HG03025 (cell line): Measurements from ENCODE around the gene DUOX1.
"Not testable (repeated sequence)": the region's sequence is repeated elsewhere in the genome, so short reads cannot be mapped to it uniquely, and the experiment has no call there.

Source experiments
- ATAC-seq: cut with Tn5 transposase; IDR thresholded peaks from one replicate; pipeline ENCODE4 v1.9.1; 2021; ENCODE audit warnings: mild to moderate bottlenecking, moderate library complexity; ENCODE audit not compliant: unreplicated experiment, low FRiP score

The DUOX1 gene

DNA sequence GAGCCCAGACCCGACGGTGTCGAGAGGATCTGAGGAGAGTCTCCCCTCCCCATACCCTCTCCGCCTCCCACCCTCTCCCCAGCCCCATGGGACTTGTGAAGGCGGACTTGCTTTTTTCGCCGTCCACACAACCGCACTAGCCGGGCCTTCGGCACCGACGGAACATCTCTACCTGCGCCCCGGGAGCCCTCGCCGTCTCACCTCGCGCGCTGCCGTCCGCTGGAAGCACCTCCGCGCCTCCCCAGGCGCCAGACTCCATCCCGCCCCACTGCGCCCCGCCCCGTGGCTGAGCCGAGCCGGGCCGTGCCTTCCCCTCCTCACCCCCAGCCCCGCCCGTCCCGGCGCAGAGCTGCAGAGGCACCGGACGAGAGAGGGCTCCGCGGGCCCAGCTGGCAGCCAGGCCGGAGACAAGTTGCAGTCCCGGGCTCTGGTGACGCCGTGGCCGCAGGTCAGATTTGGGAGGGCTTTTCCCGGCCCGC lies at the start of gene DUOX1, which contains the start of gene DUOXA1:
Gene DUOX1 (plus strand): TSS at position 344 of the 479 bp plus-strand sequence. CDS start 1,973 bp downstream, outside the sequence.
Gene DUOXA1 (minus strand): TSS at position 229 of the 479 bp plus-strand sequence. CDS start 6,865 bp downstream, outside the sequence.
- no peak for ATAC-seq

DNA sequence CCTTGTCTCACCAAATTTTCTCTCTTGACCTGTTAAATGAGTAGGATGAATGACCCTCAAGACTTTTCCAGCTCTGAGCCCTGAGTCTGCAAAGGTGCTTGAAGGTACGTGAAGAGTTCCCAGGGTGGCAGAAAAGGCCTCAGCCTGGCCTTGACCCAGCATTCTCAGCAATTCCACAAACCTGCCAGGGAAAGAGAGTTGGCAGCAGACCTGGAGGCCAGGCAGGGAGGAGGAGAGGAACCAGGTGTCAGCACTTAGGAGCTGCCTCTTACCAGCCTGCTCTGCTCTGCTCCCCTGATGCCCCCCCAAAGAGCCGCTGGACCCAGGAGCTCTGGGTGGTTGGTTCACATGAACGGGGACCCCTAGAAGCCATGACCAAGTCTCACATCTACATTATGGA lies 49.2 kb upstream of the DUOX1 start:
- ATAC-seq: not testable (repeated sequence)

DNA sequence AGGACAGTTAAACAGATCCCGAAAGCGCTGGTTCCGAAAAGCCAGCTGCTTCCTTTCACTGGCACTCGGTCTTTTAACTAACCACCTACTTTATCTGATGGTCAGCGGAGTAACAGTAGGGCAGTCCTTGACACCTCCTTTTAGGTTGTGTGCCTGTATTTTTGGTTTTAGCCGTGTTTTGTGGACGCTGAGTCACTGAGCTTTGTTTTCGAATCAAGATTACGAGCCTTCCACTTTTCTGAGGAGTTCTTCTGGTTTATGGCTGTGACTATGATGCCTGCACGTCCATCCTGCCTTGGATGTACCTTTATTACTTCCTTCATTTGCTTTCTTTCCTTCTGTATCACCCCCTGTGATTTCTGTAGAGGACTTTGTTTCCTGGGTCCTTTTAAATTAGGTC lies 47.4 kb upstream of the DUOX1 start:
- not testable (repeated sequence) for ATAC-seq

DNA sequence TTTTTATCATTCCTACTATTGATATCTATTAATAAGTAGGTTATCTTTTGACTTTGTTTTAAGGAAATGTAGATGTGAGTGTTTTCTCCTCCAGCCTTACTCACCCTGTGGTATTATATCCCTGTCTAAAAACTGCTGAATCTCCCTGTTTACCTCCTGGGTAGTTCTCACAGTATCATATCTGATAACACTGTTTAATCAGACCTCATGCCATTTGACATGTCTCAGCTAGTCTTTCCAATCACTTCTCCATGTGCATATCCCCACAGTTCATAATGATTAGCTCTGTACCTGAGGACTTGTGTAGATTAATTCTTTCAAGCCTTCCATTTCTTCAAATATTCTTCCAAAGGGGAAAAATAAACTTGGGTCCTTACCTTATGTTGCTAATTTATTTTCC lies 46.6 kb upstream of the DUOX1 start:
- no peak for ATAC-seq

DNA sequence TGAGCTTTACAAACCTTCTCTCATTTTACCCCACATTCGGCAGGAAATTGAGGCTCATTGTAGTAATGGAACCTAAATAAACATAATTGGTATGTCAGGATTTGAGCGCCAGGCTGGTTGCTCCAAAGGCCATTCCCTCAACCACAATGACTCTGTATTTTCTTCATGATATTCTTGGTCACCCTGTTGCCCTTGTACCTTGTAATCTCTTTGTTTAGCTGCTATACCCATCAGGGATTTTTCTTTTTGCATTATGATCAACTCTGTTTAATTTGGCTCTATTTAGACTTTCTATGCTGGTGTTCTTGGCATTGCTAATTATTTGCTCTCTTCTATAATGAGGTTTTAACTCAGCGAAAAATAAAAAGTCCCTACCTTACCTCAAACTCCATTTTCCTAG lies 45.6 kb upstream of the DUOX1 start:
- ATAC-seq: no peak

DNA sequence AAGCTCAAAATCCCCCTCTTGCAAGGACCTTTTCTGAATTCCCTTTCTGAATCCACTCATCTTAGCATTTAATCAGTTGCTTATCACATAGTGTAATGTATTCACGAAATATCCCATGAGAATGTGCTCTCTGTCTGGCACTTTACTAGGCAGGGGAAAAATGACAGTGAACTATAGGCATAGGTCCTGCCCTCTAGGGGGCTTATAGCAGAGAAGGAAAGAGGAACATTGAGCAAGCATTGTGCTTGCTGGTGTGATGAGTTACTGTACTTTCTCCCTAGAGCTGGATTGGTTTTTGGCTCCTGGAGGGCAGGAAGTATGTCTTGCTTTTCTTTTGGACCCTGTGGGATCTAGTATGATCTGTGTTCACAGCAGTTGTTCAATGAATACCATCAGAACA lies 42.3 kb upstream of the DUOX1 start:
- no peak for ATAC-seq

DNA sequence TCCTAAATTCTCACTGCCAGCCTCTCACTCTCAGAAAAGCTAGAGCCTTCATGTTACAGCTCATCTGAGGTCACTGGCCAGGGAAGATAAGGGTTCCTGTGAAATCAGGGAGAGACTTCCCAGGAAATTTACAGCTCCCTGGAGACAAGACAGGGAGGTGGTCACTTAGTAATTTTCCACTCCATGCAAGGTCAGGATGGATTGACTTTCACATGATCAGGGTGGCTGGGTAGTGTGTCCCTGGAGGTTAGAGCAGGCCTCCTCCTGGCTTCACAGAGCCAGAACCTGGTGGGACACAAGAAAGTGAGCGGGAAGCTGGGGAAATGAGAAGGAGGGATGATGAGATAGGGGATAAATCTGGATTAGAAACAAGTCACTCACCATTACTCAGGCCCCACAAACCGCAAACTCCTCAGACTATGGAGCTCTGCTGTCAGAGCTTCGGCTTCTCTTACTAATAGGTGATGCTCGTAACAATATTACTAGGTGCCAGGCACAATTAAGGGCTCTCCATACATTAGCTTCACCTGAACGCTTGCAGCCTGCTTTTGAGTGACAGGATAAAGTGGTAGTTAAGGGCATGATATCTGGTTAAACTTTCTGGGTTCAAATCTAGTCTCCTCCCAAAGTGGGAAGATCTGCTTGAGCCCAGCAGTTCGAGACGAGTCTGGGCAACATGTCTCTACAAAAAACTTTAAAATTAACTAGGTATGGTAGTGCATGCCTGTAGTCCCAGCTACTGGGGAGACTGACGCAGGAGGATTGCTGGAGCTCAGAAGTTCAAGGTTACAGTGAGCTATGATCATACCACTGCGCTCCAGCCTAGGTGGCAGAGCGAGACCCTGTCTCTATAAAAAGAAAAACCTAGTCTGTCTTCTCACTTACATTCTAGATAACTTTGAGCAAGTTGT lies 40.7 kb upstream of the DUOX1 start:
- no peak for ATAC-seq

DNA sequence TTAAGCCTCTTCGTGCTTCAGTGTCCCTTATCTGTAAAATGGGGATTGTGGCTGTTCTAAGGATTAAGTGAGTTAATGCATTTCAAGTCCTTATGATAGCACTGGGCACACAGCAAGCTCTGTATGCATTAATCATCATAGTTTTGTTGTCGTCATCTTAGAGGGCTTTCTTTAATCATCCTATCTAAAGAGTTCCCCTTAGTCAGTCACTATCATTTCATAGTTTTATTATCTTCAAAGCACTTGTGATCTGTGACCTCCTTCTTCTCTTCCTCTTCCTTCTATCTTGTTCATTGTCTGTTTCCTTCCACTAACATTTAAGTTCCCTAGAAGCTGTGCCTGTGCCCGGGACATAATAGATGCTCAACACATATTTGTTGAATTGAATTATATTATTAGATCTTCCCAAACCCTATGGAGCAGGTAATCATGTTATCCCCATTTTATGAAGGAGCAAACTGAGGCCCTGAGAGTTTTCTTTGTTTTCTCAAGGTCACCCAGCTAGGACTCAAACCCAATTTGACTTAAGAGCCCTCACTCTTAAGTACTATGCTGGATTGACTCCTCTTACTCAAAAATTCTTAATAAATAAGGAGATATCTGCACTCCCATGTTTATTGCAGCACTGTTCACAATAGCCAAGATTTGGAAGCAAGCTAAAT lies 40.0 kb upstream of the DUOX1 start:
- ATAC-seq: no peak

DNA sequence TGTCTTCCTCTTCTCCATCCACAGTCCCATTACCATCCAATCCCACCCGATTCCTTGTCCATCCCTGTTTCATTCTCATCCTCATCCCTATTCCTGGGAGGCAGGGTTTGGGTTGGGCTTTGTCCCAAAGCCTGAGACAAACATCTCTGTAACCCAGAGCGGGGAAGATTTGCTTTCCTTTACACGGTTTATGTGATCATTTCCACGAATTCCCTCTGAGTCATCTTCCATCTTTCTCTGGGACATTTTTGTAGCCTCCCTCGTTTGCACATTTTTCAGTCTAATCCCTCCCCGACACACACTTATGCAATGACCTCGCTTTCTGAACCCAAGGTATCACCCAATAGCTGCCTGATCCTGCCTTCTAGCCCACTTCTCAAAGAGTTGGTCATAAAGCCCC lies 38.6 kb upstream of the DUOX1 start:
- no peak for ATAC-seq

DNA sequence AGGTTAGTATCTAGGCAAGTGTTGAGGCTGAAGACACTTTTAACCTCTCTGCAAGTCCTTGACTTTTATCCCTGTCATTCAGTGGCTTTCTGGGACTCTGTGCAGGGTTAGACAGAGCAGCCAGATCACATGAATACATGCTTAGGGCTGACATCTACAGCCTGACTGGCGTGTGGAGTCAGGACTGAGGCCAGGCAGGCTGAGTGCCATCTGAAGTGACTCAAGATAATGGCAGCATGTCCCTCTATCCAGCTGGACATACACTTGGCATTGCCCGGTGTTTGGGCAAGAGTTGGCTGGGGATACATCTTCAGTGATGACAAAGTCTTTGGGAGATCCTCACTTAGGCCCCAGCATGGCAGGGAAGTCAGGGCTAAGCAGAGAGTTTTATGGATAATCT lies 38.2 kb upstream of the DUOX1 start:
- ATAC-seq: no peak

DNA sequence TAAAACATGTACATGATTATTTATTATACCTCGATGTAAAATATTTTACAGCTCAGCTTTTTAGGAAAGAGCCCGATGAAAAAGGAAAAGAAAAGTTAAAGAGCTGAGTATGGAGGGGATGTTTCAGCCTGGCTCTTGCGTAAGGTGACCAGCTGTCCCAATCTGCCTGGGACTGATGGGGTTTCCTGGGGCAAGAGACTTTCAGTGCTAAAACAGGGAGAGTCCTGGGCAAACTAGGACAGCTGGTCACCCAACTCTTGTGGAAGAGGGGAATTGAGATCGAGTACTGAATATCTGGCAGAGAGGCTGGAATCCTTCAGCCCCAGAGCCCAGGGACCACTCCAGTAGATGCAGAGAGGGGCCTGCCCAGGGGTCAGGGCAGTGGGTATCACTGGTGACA lies 36.8 kb upstream of the DUOX1 start:
- ATAC-seq: no peak

DNA sequence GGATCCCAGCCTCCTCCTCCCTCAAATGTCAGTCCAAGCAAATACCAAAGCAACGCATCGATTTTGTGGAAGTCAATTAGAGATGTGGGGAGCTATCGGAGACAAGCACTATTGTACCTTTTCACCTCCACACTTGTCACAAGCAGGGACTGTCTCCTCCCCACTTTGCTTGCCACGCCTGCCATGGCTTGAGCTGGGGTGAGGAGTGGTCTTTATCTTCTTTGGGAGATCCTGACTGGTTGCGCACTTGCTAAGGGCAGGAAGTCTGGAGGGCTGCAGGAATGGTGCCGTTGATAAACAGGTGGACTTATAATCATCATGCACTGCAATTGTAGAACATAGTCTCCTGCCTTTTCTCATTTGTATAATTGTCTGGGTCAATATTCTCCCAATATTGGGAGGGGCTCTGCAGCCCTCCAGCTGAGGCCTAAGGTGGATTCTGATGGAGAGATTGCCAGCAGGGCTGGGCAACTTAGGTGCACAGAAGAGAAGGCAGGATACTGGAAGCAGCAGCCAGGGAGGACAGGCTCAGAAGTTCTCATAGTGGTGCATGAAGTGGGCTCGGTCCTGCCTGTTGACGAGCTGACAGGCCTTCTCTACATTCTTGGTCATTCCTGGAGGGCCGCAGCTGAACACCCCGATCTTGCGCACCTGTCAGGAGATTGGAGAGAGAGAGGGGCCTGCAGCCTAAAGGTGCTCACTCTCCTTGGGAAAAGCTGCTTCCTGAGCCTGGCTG lies 36.0 kb upstream of the DUOX1 start:
- no peak for ATAC-seq

DNA sequence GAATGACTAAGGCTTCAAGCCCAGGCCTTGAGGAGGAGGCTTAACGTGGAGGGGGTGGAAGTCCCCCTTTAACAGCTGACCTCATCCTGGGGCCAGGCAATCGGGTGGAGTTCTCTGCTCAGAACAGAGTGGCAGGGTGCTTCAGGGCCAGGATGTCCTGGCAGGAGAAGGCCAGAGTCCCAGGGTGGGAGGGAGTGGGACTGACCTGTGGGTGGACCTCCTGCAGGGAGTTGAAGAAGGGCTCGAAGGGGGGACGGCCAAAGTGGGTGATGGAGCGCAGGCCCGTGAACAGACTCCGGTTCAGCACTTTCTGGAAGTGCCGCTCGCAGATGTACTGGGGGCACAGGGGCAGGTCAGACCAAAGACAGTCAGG lies 35.5 kb upstream of the DUOX1 start:
- ATAC-seq: no peak

DNA sequence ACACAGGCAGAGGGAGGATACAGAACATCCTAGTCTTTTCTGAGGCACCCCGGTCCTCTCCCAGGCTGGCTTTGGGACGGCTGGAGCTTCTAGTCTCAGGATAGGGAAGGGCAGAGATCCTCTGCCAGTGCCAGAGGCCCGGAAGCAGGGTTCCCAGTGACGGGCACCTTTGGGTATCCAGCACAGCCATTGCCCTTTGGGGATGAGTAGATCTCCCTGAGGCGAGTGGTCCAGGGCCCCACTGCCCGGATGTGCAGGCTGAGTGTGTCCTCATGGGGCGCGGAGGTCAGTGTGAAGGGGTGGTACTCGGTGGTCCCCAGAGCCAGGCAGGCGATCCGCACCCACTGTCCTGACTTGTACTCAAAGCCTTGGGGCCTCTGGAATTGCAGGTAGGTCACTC lies 34.1 kb upstream of the DUOX1 start:
- ATAC-seq: no peak

DNA sequence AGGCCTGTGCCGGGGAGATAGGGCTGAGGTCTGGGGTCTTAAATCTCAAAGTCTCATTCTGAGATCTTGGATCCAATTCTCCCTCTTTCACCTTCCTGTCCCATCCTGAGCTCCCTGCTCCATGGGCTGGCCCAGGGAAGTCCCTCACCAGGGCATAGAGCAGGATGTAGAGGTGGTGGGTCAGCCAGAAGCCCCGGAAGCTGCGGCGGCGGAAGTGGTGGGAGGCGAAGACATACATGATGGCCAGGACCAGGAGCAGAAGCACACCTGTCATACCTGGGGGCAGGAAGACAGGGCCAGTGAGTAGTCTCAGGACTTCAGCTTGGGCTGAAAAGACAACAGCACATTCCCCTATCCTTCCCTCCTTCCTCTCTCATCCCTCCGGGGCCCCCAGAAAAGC lies 32.3 kb upstream of the DUOX1 start:
- no peak for ATAC-seq

DNA sequence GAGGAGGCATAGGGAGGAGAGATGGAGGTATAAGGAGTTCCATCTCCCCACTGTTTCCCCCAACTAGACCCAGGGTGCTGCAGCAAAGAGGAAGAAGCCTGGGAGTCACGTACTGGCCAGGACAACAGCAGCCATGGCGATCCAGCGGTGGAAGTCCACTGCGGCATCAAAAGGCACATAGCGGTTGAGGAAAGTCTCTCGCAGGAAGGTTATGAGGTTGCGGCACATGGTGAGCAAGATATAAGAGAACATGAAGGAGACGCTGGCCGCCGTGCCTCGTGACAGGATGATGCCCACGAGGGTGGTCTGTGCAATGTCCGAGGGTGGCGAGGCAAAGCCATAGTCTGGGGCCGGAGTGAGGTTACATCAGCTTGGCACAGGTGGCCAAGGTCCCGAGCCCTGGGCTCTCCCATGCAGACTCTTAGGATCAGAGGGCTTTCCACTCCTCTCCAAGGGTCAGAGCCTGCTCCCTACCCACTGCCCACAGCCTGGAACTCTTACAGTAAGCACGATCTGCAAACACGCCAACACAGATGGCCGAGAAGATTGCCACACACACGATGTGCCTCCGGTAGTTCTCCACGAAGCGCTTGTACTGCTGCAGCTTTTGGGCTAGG lies 30.1 kb upstream of the DUOX1 start:
- ATAC-seq: no peak

DNA sequence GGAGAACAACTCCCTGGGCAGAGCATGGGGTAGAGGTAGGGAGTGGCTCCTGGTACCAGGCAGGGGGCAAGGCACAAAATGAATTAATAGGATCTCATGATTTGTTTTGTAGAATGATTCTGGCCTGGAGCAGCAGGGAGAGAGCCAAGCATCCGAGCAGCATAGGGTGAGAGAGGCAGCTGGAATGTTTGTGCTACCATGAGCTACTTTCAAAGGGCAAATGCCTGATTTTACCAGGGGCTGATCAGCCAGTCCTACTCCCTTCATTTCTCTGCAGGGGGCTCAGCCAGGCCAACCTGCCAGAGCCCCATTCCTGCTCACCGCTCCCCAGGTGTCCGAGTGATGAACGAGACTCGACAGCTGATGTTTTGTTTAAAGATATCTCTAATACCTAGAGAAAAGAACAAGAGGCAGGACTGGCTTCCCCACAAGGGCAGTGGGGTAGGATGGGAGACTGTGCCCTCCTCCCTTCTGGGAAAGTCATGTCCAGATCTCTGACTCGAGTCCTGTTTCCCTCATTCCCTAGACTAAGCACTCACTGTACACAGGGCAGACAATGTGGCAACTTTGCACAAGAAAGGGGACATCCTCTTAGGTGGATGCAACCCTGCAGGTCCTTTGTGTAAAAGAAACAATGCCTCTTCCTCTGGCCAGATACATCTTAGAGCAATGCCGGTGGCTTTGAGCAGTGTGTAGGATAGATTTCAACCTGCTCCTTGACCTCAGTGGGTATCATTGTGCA lies 28.7 kb upstream of the DUOX1 start:
- no peak for ATAC-seq

DNA sequence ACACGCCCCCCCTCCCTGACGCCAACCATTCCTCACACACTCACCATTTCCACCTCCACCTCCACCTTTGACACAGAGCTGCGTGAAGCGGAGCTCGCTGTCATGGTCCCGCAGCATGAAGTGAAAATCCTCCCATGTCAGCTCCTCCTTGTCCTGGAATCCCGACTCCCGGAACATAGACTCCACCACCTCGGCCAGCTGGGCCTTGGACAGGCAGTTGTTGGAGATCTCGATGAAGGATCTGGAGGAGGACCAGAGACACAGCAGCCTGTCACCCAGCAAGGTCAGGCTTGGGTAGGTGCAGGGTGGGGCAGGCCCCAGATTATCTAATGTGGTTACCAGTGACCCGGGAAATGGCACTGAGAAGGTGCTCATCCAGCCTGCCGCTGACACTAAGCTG lies 28.0 kb upstream of the DUOX1 start:
- ATAC-seq: no peak

DNA sequence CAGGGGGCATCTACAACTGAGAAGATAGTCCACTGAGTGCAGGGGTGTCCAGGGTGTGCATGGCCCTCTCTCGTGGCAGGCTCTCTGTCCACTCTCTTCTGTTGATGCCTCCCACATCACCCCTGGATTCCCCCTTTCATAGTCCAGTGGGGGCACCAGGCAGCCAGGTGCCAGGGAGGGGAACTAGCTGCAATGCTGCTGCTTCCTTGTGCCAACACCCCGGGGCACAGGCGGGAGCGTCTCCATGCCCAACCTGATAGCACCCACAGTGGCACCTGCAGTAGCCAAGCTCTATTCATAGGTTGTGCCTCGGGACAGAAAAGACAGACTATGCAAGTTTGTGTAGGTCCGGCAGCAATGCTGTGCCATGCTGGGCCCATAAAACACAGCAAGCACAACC lies 27.6 kb upstream of the DUOX1 start:
- ATAC-seq: no peak

DNA sequence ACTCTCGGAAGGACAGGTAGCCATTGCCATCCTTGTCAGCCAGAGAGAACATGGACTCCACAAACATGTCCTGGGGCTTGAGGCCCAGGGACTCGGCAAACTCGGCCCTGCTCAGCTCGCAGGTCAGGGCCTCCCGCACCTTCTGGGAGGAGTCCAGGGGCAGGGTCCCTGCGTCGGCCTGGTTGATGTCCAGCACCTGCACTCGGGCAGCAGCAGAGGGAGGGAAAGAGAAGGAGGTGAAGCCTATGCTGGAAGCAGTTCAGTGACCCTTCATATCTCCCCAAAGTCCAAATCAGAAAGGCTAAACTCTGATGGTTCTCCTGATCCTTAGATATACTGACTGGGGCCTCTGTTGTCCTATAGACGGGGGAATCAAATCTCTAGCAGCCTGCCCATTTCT lies 25.6 kb upstream of the DUOX1 start:
- ATAC-seq: not testable (repeated sequence)
